Vagina (tissue), 2 donors: Measurements from ENCODE around the gene LIPG.

Source experiments
- CTCF ChIP-seq, 3 experiments: fragments of 450-650 bp in 2 of 3; fragments of 200-600 bp in 1 of 3; sonication (generic) in 1 of 3; IDR thresholded peaks; one replicate each; pipeline ENCODE4 v1.5.1; 2017 to 2019; ENCODE audit warnings: antibody characterized with exemption in 3 of 3, mild to moderate bottlenecking in 2 of 3, moderate library complexity in 2 of 3
- POLR2A ChIP-seq, 2 donors: fragments of 450-650 bp; IDR thresholded peaks; one replicate each; pipeline ENCODE4 v1.6.1; 2017; ENCODE audit warnings: antibody characterized with exemption in 2 of 2, mild to moderate bottlenecking in 2 of 2, moderate library complexity in 2 of 2
- POLR2AphosphoS5 ChIP-seq, 2 donors: sonication (generic); formaldehyde crosslinking; IDR thresholded peaks; one replicate each; pipeline ENCODE4 v1.9.0; 2017; ENCODE audit warnings: antibody characterized with exemption in 2 of 2, mild to moderate bottlenecking in 2 of 2, low read depth in 1 of 2; ENCODE audit not compliant: insufficient read depth in 1 of 2

- TF ChIP-seq POLR2A (IDR thresholded peaks at IDR 0.05) (no peak), CTCF (IDR thresholded peaks at IDR 0.05) (no peak), POLR2AphosphoS5 (IDR thresholded peaks at IDR 0.05; ENCODE audit: insufficient read depth in 1 of 2, low read depth in 1 of 2) (no peak)
Measured at GRCh38 chr18:49621301-49621700, 59.4 kb downstream of the LIPG start.
